Hepatocyte (in vitro differentiated cells): Measurements from ENCODE around the gene GDF9.

Experiments used
- CTCF ChIP-seq: fragments of 200-600 bp; sonication (generic); IDR thresholded peaks from 2 replicates; pipeline ENCODE4 v1.5.1; 2016; ENCODE audit warnings: antibody characterized with exemption, mild to moderate bottlenecking; ENCODE audit not compliant: poor library complexity
- EZH2 ChIP-seq: fragments of 200-600 bp; sonication (generic); IDR thresholded peaks from 2 replicates; pipeline ENCODE4 v1.6.1; 2016; ENCODE audit warnings: antibody characterized with exemption, mild to moderate bottlenecking, borderline replicate concordance

DNA sequence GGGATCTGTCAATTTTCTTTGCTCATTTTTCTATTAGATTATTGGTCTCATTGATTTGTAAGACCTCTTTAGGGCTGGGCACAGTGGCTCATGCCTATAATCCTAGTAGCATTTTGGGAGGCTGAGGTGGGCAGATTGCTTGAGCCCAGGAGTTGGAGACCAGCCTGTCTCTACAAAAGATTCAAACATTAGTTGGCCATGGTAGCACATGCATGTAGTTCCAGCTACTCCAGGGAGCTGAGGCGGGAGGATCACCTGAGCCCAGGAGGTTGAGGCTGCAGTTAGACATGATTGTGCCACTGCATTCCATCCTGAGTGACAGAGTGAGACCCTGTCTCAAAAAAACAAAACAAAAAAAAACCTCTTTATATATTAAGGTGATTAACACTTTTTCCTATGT is 29.4 kb downstream of the GDF9 start:
- no peak for TF ChIP-seq CTCF
- TF ChIP-seq EZH2 = no peak
